ENCODE measurements around the gene S100A2. TPM values are rescaled to one million over a fixed set of nuclear protein-coding genes. Genes with fewer than 3 reads are reported as not detected.

The S100A2 gene
- total and polyA plus RNA-seq, 2 of the 8 experiments (the other 6 are each of a cell fraction or from before 2014, with no cell fraction given): 0.86 TPM; not detected in 1

DNA sequence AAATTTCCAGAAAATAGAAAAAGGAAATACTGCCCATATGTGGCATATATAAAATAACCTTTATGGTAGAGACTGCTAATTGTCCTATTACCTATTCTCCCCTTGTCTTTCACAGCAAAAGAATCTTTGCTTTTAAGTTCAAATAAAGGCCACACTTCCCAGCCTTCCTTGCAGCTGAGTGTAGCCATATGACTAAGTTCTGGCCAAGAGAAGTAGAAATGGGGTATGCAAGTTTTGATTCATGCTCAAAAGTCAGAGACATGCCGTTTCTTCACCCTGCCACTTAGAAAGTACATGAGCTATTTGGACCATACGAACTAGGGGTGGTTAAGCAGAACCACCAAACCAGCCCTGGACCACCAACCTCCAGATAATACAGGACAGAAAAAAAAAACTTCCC lies 18.3 kb upstream of the S100A2 start:
- CTCF ChIA-PET (ENCODE audit: partially characterized antibody): interaction anchor here (0.6 to 1.4 kb wide), 2 partner anchors 10 to 295 kb away, joined by 3 to 4 read pairs; no protein-coding TSS in a partner anchor
- no peak for DNase-seq (ENCODE audit: low read depth in 1 of 2, low spot score in 2 of 2)
- 74% methylated on average over 2 of the region's 2 CpGs; no CpG with 5 or more reads in 1 of the 2 experiments for WGBS, 2 experiments (ENCODE audit: extremely low coverage in 1 of 2, insufficient coverage in 1 of 2, insufficient read length in 1 of 2, insufficient replicate concordance in 2 of 2, low coverage in 1 of 2, low lambda C conversion rate in 2 of 2, missing lambda C conversion rate in 1 of 2)
- TF ChIP-seq EP300 (IDR thresholded peaks at IDR 0.05; ENCODE audit: borderline replicate concordance in 1 of 2, low read depth in 2 of 2, low read length in 2 of 2): no peak

More for the DNA sequence above, 18.3 kb upstream of the S100A2 start:
- Histone ChIP-seq H2BK5ac (ENCODE audit: low read depth, low read length) (no peak overlapping the region), H3K14ac (ENCODE audit: insufficient read length) (no peak overlapping the region), H3K79me2 (ENCODE audit: control insufficient read depth in 1 of 2, insufficient read depth in 2 of 2, low read length in 2 of 2) (no peaks in the 10 kb centered on the region), H2BK12ac (ENCODE audit: low read depth, low read length) (no peak overlapping the region), H2AFZ (ENCODE audit: low read length) (no peak overlapping the region), H3K56ac (replicated peaks; ENCODE audit: insufficient read length, low read depth, low read length) (no peak overlapping the region), H3K79me1 (ENCODE audit: low read depth, low read length) (no peaks in the 10 kb centered on the region), H3K23ac (ENCODE audit: insufficient read length) (no peak overlapping the region), H3K27me3 (replicated peaks in 1 of 4; ENCODE audit: control insufficient read depth in 3 of 4, extremely low read depth in 1 of 4, insufficient read depth in 3 of 4, low read length in 3 of 4) (no peaks in the 10 kb centered on the region), H3K9ac (replicated peaks in 1 of 4; ENCODE audit: extremely low read depth in 1 of 4, low read depth in 3 of 4, low read length in 3 of 4) (no peak overlapping the region), H4K91ac (replicated peaks; ENCODE audit: insufficient read length, low read length) (no peak overlapping the region), H3K36me3 (ENCODE audit: control insufficient read depth in 2 of 4, insufficient read depth in 4 of 4, low read length in 3 of 4) (no peaks in the 10 kb centered on the region), H3K18ac (ENCODE audit: extremely low read depth, low read length) (no peak overlapping the region), H4K20me1 (replicated peaks in 1 of 2; ENCODE audit: control insufficient read depth in 1 of 2, insufficient read depth in 2 of 2, low read length in 2 of 2) (no peaks in the 10 kb centered on the region), H3K4me2 (ENCODE audit: insufficient read depth in 1 of 2, low read depth in 2 of 2, low read length in 2 of 2) (no peak overlapping the region), H3K9me3 (ENCODE audit: insufficient read depth in 2 of 2, low read depth in 1 of 2, low read length in 1 of 2) (peaks cover 0 to 2% of the 10 kb centered on the region in 2 experiments; a peak in 1 of 4 replicates), H3K23me2 (ENCODE audit: low read depth, low read length) (no peaks in the 10 kb centered on the region; the same call in 1 of the 2 replicates), H3K4ac (replicated peaks; ENCODE audit: insufficient read length, low read depth, low read length) (peak overlapping the region; percentile 53), H2AK5ac (ENCODE audit: low read depth, low read length) (no peak overlapping the region), H4K5ac (ENCODE audit: insufficient read length, low read depth, low read length) (no peak overlapping the region), H2BK120ac (replicated peaks; ENCODE audit: low read depth, low read length) (no peak overlapping the region), H3K4me3 (ENCODE audit: extremely low read depth in 1 of 4, insufficient read depth in 2 of 4, low read depth in 3 of 4, low read length in 4 of 4) (no peak overlapping the region), H3K4me1 (replicated peaks in 1 of 4; ENCODE audit: control insufficient read depth in 3 of 4, insufficient read depth in 4 of 4, low read length in 3 of 4) (no peaks in the 10 kb centered on the region), H2BK20ac (ENCODE audit: low read length) (no peak overlapping the region), H2BK15ac (ENCODE audit: low read length) (no peak overlapping the region), H4K8ac (ENCODE audit: extremely low read depth, insufficient read depth, low read length) (no peak overlapping the region), H3K27ac (ENCODE audit: low read depth, low read length) (no peak overlapping the region)
- FAIRE-seq: peak; percentile 28
- POLR2A ChIA-PET (ENCODE audit: partially characterized antibody): interaction anchor here (1.8 kb wide), 1 partner anchor 49 kb away, joined by 3 read pairs; the partner anchor contains the start of gene S100A6
